ENCODE data around the gene PDHB.
"Not testable (repeated sequence)": the region's sequence is repeated elsewhere in the genome, so short reads cannot be mapped to it uniquely, and the experiment has no call there.

Gene PDHB

GRCh38 chr3:58433400-58434167 lies at the start of gene PDHB:
TSS of gene PDHB (minus strand) at chr3:58433832. CDS start at chr3:58433809, 23 bp downstream.
- DNase-seq = peak; percentile 88

DNA sequence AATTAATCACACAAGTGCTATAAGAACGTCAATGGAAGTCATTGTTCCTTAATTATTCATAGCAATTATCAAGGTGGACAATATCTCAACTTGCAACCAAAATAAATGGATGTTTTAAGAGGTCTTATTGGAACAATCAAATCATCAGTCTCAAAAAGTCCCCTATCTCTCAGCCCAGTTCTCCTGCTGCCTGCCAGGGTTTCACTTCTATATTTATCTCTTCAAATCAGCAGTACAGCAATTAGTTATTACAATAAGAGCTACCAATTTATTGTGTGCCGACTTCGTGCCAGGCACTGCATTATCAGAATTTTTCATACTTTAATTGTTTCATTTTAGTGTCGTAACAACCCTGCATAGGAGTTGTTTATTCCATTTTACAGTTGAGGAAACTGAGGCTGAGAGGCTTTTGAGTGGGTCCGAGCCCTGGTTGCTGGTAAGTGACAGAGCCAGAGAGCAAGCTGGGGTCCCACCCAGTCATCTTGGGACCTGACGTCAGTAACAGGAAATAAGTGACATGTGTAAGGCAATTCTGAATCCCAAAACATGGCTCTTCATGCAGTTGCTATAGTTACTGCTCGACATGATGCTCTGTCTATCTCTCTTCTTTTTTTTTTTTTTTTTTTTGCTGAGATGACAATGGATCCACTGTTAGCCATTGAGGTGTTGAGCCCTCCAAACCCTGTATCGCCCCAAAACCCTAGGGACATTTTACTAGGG lies 49.4 kb upstream of the PDHB start:
- DNase-seq = no peak

GRCh38 chr3:58480309-58480708 lies 46.7 kb upstream of the PDHB start:
- no peak for DNase-seq

DNA sequence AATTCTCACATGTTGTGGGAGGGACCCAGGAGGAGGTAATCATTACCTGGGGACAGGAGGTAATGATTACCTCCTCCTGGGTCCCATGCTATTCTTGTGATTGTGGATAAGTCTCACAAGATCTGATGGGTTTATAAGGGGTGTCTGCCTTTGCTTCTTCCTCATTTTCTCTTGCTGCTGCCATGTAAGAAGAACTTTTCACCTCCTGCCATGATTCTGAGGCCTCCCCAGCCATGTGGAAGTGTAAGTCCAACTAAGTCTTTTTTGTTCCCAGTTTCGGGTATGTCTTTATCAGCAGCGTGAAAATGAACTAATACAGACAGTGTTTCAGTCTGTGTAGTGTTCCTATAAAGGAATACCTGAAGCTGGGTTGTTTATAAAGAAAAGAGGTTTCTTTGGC lies 45.1 kb upstream of the PDHB start:
- no peak for DNase-seq

- DNase-seq = no peak
These were observed 41.4 kb upstream of the PDHB start for GRCh38 chr3:58474967-58475578.

DNA sequence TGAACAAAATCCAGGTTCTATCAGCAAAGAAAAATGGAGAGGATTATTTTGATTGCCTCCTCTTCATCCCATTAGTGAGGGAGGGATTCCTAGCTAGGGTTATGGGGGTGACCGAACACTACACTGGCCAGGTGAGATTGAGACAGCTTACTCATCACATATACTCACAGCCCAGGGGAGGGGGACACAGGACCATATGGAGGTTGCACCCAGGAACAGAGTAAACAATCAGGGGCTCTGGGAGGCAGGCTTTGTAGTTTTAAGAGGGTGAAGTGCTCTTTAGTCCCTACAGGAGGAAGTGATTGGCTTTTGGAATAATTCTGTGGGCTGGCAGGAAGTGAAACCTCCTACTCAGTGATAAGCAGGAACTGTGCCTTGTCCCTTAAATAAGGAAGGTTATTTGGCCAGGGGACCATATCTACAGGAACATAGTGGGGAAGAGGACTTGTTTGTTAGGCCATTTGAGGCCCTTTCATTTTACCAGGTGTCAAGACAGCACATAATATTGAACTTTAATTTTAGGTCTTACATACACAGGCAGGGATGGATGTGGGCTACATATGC lies 40.8 kb upstream of the PDHB start:
- no peak for DNase-seq

DNA sequence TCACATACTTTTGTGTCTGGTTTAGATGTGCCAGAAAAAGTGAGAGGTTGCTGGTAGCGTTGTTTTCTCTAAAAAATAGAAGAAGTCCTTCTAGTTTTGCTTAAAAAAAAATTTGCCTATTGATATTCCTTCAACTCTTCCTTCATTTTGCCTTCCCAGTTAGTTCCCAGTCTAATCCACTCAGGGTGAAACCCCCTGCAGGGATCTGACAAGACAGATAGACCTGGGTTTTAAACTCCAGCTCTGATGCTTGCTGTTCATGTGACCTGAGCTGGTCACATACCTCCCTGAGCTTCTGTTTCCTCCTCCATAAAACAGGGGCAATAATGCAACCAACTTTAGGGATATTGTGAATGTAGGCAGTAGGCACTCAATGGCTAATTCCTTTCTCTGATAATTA lies 39.6 kb upstream of the PDHB start:
- no peak for DNase-seq

DNA sequence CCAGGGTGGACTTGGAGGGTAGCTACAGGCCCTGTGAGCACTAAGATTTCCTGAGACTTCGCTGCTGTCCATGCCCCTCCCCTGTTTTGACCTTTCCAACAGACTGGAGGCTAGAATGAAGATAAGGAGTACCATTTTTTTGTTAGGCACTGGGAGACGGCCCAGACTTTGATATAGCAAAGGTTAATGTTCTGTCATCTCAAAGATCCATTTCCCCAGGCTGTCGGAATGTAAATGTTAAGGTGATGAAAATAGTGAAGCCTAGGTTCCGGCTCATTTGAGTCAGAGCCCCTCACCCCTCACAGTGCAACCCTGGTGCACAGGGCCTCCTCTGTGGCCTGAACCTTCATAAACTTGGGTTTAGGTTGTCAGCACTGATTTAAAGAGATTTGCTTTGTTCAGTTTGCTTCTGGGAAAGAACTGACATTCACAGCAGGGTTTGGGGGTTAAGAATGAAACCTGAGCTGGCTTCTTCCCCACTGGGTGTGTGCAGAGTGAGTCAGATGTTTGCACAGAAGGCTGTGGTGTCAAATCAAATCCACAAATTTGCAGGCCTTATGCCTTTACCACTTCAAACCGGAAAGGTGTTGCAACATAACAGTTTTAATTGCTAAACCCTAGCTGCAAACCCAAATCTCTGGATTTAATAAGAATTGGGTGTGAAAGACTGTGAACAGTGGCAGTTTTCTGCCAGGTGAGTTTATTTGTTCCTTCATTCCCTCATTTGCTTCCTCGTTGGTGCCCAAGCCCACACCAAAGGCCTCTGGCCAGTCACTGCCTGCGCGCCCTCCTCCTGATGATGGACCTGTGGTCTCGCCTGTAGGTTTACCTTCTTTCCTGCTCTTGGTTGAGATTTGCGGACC lies 37.6 kb upstream of the PDHB start:
- DNase-seq = peak; percentile 61

DNA sequence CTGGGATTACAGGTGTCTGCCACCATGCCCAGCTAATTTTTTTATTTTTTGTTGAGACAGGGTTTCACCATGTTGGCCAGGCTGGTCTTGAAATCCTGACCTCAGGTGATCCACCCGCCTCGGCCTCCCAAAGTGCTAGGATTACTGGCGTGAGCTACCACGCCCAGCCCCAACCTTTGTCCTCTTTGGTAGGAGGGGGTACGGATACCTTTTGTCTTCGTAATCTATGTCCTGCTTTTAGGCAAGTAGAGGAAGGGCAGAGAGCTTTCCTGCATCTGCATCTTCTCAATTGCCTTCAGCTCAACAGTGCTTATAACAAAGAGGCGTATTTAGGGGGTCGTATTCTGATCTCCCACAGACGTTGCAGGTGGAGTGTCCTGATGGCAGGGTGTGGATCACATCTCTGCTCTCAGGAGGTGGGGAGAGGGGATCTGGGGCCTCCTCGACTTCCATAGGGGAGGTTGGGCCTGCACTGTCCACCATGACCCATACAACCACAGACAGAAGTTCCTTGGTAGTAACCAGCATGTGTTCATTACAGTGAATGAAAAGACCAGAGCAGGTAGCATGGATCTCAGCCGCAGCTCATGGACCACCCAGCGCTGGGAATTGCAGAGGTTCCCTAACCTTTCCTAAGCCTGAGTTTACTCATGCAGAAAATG lies 36.9 kb upstream of the PDHB start:
- no peak for DNase-seq

DNA sequence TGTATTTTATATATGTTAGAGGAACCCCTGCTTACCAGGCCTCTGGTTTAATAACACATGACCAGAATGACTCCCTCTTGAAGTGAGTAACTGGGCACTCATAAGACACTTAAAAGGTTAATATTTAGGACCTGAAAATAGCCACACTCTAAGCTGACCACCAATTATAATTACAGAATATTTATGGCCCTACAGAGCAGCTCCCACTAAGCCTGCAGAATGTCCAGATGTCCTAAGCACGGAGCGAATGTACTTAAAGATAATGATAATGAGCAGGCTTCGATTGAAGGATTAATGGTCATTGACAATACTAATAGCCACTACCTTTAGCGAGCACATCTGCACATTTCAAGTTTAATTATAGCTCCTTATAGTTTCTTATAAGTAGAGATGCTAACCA lies 35.5 kb upstream of the PDHB start:
- no peak for DNase-seq

DNA sequence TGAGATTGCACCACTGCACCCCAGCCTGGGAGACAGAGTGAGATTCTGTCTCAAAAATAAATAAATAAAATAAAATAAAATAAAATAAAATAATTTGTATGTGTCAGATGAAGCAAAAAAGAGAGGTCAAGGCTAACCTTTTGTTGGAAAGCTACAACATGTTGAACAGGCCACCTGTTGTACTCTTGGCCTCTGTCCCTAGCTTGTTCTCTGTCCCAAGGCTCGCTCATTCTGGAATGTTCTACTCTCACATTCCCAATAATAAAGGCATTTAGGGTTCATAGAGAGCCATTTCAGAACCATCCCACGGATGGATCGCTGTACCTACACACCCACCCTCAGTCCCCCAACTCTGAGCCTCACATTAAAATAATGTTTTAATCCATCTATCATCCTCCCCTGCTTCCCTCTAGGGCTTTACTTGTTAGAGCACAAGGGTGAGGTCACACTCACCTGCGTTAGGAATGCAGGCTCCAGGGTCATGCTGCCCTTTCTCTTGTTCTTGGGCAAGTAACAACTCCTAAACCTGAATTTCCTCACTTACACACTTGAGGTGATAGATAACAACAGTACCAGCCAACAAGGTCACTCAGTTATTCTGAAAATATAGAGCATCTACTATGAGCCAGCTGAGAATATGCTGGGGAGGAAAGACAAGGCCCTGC lies 33.4 kb upstream of the PDHB start:
- no peak for DNase-seq

DNA sequence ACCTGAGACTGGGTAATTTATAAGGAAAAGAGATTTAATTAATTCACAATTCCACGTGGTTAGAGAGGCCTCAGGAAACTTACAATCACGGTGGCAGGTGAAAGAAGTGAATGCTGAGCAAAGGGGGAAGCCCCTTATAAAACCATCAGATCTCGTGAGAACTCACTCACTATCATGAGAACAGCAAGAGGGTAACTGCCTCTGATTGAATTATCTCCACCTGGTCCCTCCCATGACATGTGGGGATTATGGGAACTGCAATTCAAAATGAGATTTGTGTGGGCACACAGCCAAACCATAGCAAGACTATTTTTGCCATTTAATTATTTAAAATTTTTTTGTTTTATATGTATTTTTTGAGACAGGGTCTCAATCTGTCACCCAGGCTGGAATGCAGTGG lies 31.2 kb upstream of the PDHB start:
- DNase-seq = no peak

DNA sequence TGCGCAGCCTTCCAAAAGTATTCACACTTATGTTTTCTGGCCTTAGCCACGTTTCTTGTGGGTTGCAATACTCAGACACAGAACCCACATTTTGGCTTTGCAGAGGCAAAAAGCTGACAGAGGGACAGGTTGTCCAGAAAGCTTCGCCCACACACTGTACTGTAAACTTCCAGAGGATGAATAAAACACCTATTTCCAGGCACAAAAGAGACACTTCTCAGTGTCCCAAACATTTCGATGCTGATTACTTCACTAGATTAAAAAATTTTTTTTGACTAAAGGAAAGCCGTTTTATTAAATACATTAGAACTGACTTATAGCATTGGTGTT lies 30.3 kb upstream of the PDHB start:
- no peak for DNase-seq

GRCh38 chr3:58463181-58463941 lies 29.7 kb upstream of the PDHB start:
- DNase-seq = peak; percentile 74

DNA sequence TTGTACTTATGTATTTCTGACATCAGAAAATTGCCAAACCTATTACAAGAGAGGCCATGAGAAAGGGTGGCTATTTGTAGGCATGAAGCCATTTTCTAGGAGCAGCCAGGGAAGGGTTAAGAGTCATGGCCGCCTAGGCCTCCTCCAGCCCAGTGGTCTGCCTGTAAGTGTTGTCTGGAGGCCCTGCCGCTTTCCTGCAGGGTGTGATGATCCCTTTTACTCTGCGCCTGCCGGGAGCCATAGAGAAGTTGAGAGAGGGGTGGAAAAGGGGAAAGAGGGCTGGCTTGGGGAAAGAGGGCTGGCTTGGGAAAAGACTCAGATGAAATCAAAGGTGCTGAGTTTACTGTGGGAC lies 29.2 kb upstream of the PDHB start:
- DNase-seq = no peak

GRCh38 chr3:58459160-58459559 lies 25.5 kb upstream of the PDHB start:
- no peak for DNase-seq

DNA sequence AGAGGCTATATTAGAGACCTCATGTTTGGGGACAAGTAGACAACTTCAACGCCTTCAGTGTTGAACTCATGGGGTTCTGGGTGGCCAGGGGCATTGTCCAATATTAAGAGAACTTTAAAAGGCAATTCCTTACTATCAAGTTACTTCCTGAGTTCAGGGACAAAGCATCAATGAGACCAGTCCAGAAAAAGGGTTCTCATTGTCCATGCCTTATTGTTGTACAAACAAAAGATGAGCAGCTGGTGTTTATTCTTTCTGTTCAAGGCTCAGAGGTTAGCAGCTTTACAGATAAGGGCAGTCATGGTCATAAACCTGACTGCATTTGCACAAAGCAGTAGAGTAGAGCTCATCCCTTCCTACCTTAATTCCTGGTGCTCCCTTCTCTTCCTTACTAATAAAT lies 18.5 kb upstream of the PDHB start:
- no peak for DNase-seq

GRCh38 chr3:58441514-58442450 lies 8.2 kb upstream of the PDHB start:
- no peak for DNase-seq

GRCh38 chr3:58440996-58441355 lies 7.3 kb upstream of the PDHB start:
- not testable (repeated sequence) for DNase-seq

GRCh38 chr3:58437276-58437675 lies 3.6 kb upstream of the PDHB start:
- DNase-seq = not testable (repeated sequence)

Data from CD4-positive, alpha-beta T cell treated with Interleukin-15 for 1 hour (primary cell).